ENCODE results near the gene UTS2R.

Gene UTS2R

GRCh38 chr17:82386881-82387704, 15.5 kb downstream of the UTS2R start:
- H3K4me3 ChIP-seq (ENCODE audit: low read length, poor library complexity, severe bottlenecking): no peak overlapping the region
- no peak overlapping the region for H3K9ac ChIP-seq (ENCODE audit: low read depth, low read length, poor library complexity, severe bottlenecking)
- H3K9me2 ChIP-seq (replicated peaks; ENCODE audit: low read depth, low read length): no peaks in the 10 kb centered on the region
- H3K36me3 ChIP-seq (ENCODE audit: insufficient read depth, low read length): no peaks in the 10 kb centered on the region
- no peak overlapping the region for H3K4me2 ChIP-seq (ENCODE audit: low read depth, low read length, poor library complexity, severe bottlenecking)
- no peaks in the 10 kb centered on the region for H3K79me2 ChIP-seq (ENCODE audit: insufficient read depth, low read length)
- no peaks in the 10 kb centered on the region for H4K20me1 ChIP-seq (ENCODE audit: insufficient read depth, low read length, poor library complexity, severe bottlenecking)
- TF ChIP-seq EZH2phosphoT487 (IDR thresholded peaks at IDR 0.05; ENCODE audit: borderline replicate concordance) (no peak), CTCF (conservative IDR thresholded peaks at IDR 0.05; ENCODE audit: low read length) (no peak)
- H3F3A ChIP-seq (ENCODE audit: low read depth): no peaks in the 10 kb centered on the region
- no peaks in the 10 kb centered on the region for H3K4me1 ChIP-seq (ENCODE audit: insufficient read depth, low read length, poor library complexity, severe bottlenecking)
- H2AFZ ChIP-seq (ENCODE audit: low read length): no peak overlapping the region
- no peaks in the 10 kb centered on the region for H3K27me3 ChIP-seq (ENCODE audit: insufficient read depth, low read length, poor library complexity, severe bottlenecking)
- H3K9me3 ChIP-seq (ENCODE audit: insufficient read depth, low read depth, low read length): no peaks in the 10 kb centered on the region

- no peaks in the 10 kb centered on the region for H3K79me2 ChIP-seq (ENCODE audit: insufficient read depth, low read length)
- no peak overlapping the region for H3K4me2 ChIP-seq (ENCODE audit: low read depth, low read length, poor library complexity, severe bottlenecking)
- H3K9ac ChIP-seq (ENCODE audit: low read depth, low read length, poor library complexity, severe bottlenecking): no peak overlapping the region
- H3K27me3 ChIP-seq (ENCODE audit: insufficient read depth, low read length, poor library complexity, severe bottlenecking): no peaks in the 10 kb centered on the region
- no peaks in the 10 kb centered on the region for H3K9me3 ChIP-seq (ENCODE audit: insufficient read depth, low read depth, low read length)
- H3K9me2 ChIP-seq (replicated peaks; ENCODE audit: low read depth, low read length): no peaks in the 10 kb centered on the region
- H3K4me1 ChIP-seq (ENCODE audit: insufficient read depth, low read length, poor library complexity, severe bottlenecking): no peaks in the 10 kb centered on the region
- no peaks in the 10 kb centered on the region for H4K20me1 ChIP-seq (ENCODE audit: insufficient read depth, low read length, poor library complexity, severe bottlenecking)
- H3F3A ChIP-seq (ENCODE audit: low read depth): no peaks in the 10 kb centered on the region
- H3K4me3 ChIP-seq (ENCODE audit: low read length, poor library complexity, severe bottlenecking): no peak overlapping the region
- no peak overlapping the region for H2AFZ ChIP-seq (ENCODE audit: low read length)
- TF ChIP-seq EZH2phosphoT487 (IDR thresholded peaks at IDR 0.05; ENCODE audit: borderline replicate concordance): no peak
- TF ChIP-seq CTCF (conservative IDR thresholded peaks at IDR 0.05; ENCODE audit: low read length): no peak
- H3K36me3 ChIP-seq (ENCODE audit: insufficient read depth, low read length): no peaks in the 10 kb centered on the region
Measured at GRCh38 chr17:82387705-82388106, 16.1 kb downstream of the UTS2R start.

GRCh38 chr17:82388223-82388921, 16.8 kb downstream of the UTS2R start:
- no peaks in the 10 kb centered on the region for H4K20me1 ChIP-seq (ENCODE audit: insufficient read depth, low read length, poor library complexity, severe bottlenecking)
- H3K4me2 ChIP-seq (ENCODE audit: low read depth, low read length, poor library complexity, severe bottlenecking): no peak overlapping the region
- no peaks in the 10 kb centered on the region for H3K9me2 ChIP-seq (replicated peaks; ENCODE audit: low read depth, low read length)
- H3K27me3 ChIP-seq (ENCODE audit: insufficient read depth, low read length, poor library complexity, severe bottlenecking): no peaks in the 10 kb centered on the region
- no peak overlapping the region for H3K4me3 ChIP-seq (ENCODE audit: low read length, poor library complexity, severe bottlenecking)
- H2AFZ ChIP-seq (ENCODE audit: low read length): no peak overlapping the region
- H3K9ac ChIP-seq (ENCODE audit: low read depth, low read length, poor library complexity, severe bottlenecking): no peak overlapping the region
- peaks cover 5% of the 10 kb centered on the region; the same call in 1 of the 2 replicates for H3K36me3 ChIP-seq (ENCODE audit: insufficient read depth, low read length)
- H3F3A ChIP-seq (ENCODE audit: low read depth): no peaks in the 10 kb centered on the region
- H3K9me3 ChIP-seq (ENCODE audit: insufficient read depth, low read depth, low read length): no peaks in the 10 kb centered on the region
- no peaks in the 10 kb centered on the region for H3K79me2 ChIP-seq (ENCODE audit: insufficient read depth, low read length)
- no peaks in the 10 kb centered on the region for H3K4me1 ChIP-seq (ENCODE audit: insufficient read depth, low read length, poor library complexity, severe bottlenecking)
- TF ChIP-seq CTCF (conservative IDR thresholded peaks at IDR 0.05; ENCODE audit: low read length): no peak

All from Loucy (cell line).